Measurements from ENCODE around the gene FZR1.

- no peak for TF ChIP-seq CTCF (IDR thresholded peaks at IDR 0.05)
- TF ChIP-seq EP300 (IDR thresholded peaks at IDR 0.05): no peak
- TF ChIP-seq POLR2A (IDR thresholded peaks at IDR 0.05): no peak
These were observed 46.0 kb upstream of the FZR1 start for GRCh38 chr19:3459965-3460582.
